Left forelimb (tissue), 1 donor: ENCODE results near the gene CFAP54.

ENCODE experiments used
- DNase-seq: peaks from one replicate; pipeline ENCODE4 v3.0.0-alpha.2; 2018; ENCODE audit warnings: low spot score

The CFAP54 gene

DNA sequence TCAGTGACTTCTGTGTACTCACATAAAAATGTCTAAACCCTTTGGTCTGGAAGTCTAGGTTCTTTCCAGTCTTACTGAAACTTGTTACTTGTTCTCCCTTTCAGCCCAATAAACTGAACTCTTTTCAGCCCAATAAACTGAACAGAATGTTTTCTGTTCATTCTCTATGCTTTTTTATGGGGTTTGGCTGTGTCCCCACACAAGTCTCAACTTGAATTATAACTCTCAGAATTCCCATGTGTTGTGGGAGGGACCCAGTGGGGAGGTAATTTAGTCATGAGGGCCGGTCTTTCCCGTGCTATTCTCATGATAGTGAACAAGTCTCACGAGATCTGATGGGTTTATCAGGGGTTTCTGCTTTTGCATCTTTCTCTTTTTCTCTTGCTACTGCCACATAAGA, 402.7 kb downstream of the CFAP54 start:
- DNase-seq = no peak

DNA sequence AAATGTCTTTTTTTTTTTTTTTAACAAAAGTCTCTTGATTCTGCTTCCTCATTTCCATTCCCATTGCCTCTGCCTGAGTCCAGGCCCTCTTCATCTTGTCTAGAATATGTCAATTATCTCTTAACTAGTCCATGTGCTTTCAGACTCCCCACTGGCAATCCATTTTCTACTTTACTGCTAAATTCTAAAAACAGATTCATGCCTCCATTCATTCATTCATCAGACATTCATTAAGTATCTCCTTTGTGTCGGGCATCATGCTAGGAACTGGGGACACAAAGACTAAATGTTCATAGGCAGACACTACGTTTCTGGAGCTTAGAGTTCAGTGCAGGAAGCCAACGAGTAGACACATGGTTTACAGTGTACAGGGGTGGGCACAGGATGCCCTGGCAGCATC, 408.0 kb downstream of the CFAP54 start:
- no peak for DNase-seq

DNA sequence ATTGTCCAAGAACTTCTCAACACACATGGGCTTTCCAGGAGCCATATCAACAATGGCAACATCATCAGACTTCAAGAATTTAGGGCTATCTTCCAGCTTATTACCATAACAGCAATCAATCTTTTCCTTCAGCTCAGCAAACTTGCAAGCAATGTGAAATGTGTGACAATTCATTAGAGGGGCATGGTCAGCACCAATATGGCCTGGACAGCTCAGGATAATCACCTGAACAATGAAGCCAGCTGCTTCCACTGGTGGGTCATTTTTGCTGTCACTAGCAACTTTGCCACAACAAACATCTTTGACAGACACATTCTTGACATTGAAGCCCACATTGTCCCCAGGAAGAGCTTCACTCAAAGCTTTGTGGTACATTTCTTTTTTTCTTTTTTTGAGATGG, 411.8 kb downstream of the CFAP54 start:
- no peak for DNase-seq

DNA sequence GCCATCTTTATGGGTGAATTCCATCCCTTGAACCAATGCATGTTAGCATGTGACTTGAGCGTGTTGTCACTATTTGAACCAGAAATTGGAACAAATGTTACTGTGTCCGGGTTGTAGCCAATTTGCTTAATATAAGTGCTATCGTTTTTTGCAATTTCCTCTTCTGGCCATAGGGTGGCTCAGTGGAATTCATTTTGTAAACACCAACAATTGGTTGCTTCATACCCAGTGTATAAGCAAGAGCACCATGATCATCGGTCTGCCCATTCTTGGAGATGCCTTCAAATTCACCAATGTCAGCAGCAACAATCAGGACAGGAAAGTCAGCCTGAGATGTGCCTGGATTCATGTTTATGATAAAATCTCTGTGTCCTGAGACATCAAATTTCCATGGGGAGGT, 412.7 kb downstream of the CFAP54 start:
- DNase-seq = no peak

DNA sequence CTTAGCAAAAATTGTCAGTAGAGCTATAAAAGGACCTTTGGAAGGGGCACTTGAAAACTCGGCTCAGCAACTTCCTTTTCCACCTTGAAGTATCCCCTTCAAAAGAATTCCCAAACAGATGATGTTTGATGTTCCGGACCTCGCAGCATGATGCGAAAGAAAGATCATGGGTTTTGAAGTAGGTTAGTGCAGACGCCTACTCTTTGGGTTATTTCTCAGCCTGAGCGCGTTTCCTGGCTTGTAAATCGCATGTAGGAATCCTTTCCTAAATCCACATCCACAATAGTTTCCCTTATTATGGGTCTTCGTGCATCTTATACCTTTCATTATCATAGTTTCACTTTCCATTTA, 417.1 kb downstream of the CFAP54 start:
- no peak for DNase-seq

DNA sequence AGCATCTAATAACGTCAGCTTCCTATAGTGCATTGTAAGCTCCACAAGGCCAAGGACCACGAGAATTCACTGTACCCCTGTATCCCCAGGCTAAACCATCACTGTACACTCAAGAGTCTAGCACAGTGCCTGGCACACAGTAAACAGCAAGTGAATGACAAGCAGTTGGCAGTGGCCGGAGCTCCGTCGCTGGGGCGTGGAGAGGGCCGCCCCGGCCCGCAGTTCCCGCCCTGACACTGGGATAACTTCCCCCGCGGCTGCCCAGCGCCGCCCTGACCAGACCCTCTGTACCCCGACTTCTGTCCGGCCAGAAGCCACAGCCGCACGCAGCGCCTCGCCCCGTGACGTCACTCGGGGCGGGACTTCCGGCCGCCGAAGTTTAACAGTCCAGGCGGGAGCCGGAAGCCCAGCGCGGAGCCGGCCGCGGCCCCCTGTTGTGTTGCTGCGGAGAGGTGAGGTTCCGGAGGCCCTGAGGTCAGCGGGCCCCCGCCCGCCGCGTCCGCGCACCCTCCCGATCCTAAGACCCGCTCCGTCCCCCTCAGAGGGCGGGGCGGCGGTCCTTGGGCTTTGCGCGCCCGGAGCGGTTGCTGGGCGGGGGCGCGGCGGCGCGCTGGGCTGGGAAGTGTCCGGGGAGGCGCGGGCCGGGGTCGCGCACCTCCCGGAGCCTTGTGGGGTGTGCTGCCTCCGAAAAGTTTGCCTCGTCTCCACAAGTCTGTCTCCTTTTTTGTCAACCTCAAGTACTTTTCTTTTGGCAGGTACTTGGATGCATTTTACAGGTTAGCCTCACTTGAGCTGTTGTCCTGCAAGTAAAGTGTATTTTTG, 417.7 kb downstream of the CFAP54 start, which contains the start of gene NEDD1:
Gene NEDD1, plus strand, starts transcription at position 409 of the 822 bp plus-strand sequence. CDS start 2,503 bp downstream, outside the sequence.
- peak; percentile 92 for DNase-seq

DNA sequence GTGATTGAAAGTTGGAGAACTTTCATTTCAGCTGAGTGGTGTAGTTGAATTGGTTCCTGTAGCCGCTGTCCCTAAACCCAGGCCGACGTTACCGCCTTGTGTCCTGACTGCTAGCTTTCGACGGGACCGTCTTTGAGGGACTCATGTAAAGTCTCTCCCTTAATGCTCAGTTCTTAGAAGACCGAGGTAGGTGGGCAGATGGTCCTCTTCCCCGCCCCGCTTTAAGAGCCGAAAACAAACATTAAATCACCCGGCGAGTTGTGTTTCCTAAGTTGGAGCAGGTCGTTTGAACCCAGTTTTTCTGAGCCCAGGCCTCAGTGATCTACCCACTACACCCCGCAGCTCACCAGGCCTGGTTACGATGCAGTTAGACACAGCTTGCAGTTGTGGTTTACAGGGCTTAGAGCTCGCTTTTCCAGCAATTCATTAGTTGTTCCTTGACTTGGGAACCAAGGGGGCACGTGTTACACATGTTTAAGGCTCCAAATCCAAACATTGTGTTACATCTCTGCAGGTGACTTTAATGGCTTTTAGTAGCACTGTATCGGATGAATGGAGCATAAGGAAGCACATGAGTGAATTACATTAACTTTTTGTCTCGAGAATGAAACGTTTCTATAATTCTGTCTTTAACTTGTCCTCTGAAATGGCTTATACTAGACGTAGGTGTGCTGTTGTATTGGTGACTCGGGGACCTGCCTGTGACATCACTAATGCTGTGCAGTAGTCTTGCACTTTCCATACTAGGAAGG, 418.5 kb downstream of the CFAP54 start:
- DNase-seq = no peak

DNA sequence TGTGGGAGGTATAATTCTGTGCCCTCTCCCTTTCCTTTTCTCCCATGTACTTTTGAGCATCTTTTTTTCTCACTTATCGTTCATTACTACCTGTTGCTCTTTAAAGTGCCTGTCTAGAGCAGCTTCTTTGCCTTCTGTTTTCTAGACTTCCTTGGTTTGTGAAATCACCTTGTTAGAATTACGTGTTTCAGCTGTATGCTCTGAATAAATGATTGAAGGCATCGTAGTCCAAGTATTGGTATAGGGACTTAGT, 419.0 kb downstream of the CFAP54 start:
- DNase-seq = no peak

DNA sequence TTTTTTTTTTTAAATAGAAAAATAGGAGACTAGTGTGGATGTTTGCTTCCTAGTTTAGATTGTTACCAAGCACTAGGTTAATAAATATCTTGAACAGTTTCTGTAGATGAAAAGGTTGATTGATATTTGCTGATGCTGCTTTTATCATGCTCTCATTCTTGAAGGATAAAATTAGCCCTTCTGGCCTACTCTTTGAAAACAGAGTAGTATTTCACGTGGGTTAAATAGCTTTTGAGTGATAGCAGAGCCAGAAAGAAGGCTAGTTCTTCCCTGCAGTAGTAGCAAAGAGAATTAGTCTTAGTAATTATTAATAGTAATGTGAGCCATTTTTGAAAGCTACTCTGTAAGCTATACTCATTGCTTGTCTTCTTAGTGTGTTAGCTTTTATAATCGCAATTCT, 422.9 kb downstream of the CFAP54 start:
- DNase-seq = no peak

DNA sequence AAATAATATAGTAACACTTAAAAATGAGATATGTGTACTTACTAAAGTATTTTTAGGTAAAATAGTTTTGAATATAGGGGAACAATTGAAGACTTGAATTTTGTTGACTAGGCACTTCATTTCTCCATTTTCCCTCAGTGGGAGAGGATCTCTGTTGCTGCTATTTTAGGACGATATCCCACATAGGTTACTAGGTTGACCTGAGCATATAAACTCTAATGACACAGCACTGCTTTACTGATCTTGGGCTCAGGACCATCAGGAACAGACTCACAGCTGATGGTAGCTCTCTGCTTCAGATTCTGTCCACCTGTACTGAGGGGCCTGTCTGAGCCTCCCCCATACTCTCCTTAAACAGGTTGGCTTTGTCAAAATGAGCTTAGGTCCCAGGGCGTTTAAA, 423.6 kb downstream of the CFAP54 start:
- no peak for DNase-seq

DNA sequence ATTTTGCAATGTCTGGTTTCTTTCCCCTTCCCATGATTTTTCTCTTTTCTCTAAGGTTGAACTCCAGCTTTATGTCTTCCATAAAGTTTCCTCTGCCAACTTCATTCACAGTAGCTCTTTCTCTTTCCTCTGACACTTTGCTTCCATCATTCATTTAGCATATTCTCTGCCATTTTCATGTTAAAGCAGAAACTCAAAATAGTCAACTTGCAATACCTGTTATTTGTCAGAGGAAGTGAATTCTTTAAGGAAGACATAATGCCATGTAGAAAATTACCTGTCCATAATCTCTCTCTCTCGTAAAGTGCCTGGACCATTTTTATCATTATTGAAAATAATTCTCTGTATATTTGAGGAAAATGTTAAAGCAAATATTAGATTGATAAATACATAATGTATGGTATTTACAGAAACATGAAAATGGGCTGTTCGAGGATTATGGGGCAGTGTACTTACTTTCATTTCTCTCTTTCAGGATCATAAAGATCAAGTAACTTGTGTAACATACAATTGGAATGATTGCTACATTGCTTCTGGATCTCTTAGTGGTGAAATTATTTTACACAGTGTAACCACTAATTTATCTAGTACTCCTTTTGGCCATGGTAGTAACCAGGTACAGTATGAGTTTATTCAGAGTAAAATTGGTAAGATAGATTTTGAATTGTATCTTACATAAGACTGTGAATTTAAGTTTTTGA, 430.3 kb downstream of the CFAP54 start:
- DNase-seq = no peak
